Neuron (in vitro differentiated cells): ENCODE data around the gene HNRNPA1.
"Not testable (repeated sequence)": the region's sequence is repeated elsewhere in the genome, so short reads cannot be mapped to it uniquely, and the experiment has no call there.

ENCODE experiments used
- H2AFZ ChIP-seq: one replicate; pipeline ENCODE4 v1.6.1; 2013; ENCODE audit warnings: low read depth, mild to moderate bottlenecking, inconsistent platforms, low read length, moderate library complexity
- H3K27me3 ChIP-seq: one replicate; pipeline ENCODE4 v1.6.1; 2013; ENCODE audit warnings: low read length; ENCODE audit not compliant: insufficient read depth
- H3K36me3 ChIP-seq: one replicate; pipeline ENCODE4 v1.6.1; 2013; ENCODE audit warnings: low read length; ENCODE audit not compliant: insufficient read depth
- H3K4me1 ChIP-seq: one replicate; pipeline ENCODE4 v1.6.1; 2013; ENCODE audit warnings: low read length; ENCODE audit not compliant: insufficient read depth
- H3K4me3 ChIP-seq: 2 replicates; pipeline ENCODE4 v1.5.1; 2013; ENCODE audit warnings: mild to moderate bottlenecking, low read length, moderate library complexity
- H3K9me3 ChIP-seq: one replicate; pipeline ENCODE4 v1.6.1; 2013; ENCODE audit warnings: low read length

The HNRNPA1 gene

GRCh38 chr12:54281261-54281638 lies 724 bp downstream of the HNRNPA1 start:
- Histone ChIP-seq H3K4me1 (peaks cover 34% of the 10 kb centered on the region), H3K4me3 (peak overlapping the region; percentile 67), H3K36me3 (peaks cover 51% of the 10 kb centered on the region)
- H3K27me3 ChIP-seq, H2AFZ ChIP-seq, H3K9me3 ChIP-seq: not testable (repeated sequence)

- H3K27me3 ChIP-seq, H3K9me3 ChIP-seq, H2AFZ ChIP-seq: not testable (repeated sequence)
- Histone ChIP-seq H3K4me3 (peak overlapping the region; percentile 67), H3K36me3 (peaks cover 56% of the 10 kb centered on the region), H3K4me1 (peaks cover 34% of the 10 kb centered on the region)
These were observed 1.2 kb downstream of the HNRNPA1 start for GRCh38 chr12:54281694-54282093.

- peaks cover 63% of the 10 kb centered on the region for H3K36me3 ChIP-seq
These were observed 2.5 kb downstream of the HNRNPA1 start for GRCh38 chr12:54282949-54283593.

GRCh38 chr12:54284070-54284780 lies 3.7 kb downstream of the HNRNPA1 start:
- H2AFZ ChIP-seq, H3K27me3 ChIP-seq, H3K9me3 ChIP-seq: not testable (repeated sequence)
- H3K36me3 ChIP-seq, result peaks cover 60% of the 10 kb centered on the region
- H3K4me3 ChIP-seq, result peak overlapping the region; percentile 67
- peaks cover 28% of the 10 kb centered on the region for H3K4me1 ChIP-seq

More at GRCh38 chr12:54282949-54283593, 2.5 kb downstream of the HNRNPA1 start:
- H3K4me1 ChIP-seq, result peaks cover 30% of the 10 kb centered on the region
- H2AFZ ChIP-seq, result no peak overlapping the region
- H3K4me3 ChIP-seq, result peak overlapping the region; percentile 67
- H3K27me3 ChIP-seq, result no peaks in the 10 kb centered on the region
- no peaks in the 10 kb centered on the region for H3K9me3 ChIP-seq

- H3K9me3 ChIP-seq, result no peaks in the 10 kb centered on the region
- peaks cover 28% of the 10 kb centered on the region for H3K4me1 ChIP-seq
- no peaks in the 10 kb centered on the region for H3K27me3 ChIP-seq
- H3K36me3 ChIP-seq, result peaks cover 60% of the 10 kb centered on the region
- H3K4me3 ChIP-seq, result no peak overlapping the region
- no peak overlapping the region for H2AFZ ChIP-seq
These were observed 4.9 kb downstream of the HNRNPA1 start for GRCh38 chr12:54285150-54286041.

GRCh38 chr12:54286042-54287030 lies 5.8 kb downstream of the HNRNPA1 start:
- H3K27me3 ChIP-seq, result no peaks in the 10 kb centered on the region
- H3K4me1 ChIP-seq, result peaks cover 28% of the 10 kb centered on the region
- H3K9me3 ChIP-seq, result no peaks in the 10 kb centered on the region
- H3K36me3 ChIP-seq, result peaks cover 60% of the 10 kb centered on the region
- H2AFZ ChIP-seq, result no peak overlapping the region
- H3K4me3 ChIP-seq, result no peak overlapping the region

GRCh38 chr12:54287261-54288157 lies 7.0 kb downstream of the HNRNPA1 start:
- peaks cover 23% of the 10 kb centered on the region for H3K4me1 ChIP-seq
- peaks cover 50% of the 10 kb centered on the region for H3K36me3 ChIP-seq
- H3K4me3 ChIP-seq, result no peak overlapping the region
- H2AFZ ChIP-seq, result no peak overlapping the region
- H3K9me3 ChIP-seq, result peaks cover 2% of the 10 kb centered on the region
- no peaks in the 10 kb centered on the region for H3K27me3 ChIP-seq

- H3K4me3 ChIP-seq, result no peak overlapping the region
- no peak overlapping the region for H2AFZ ChIP-seq
- H3K9me3 ChIP-seq, result peaks cover 2% of the 10 kb centered on the region
- H3K4me1 ChIP-seq, result no peaks in the 10 kb centered on the region
- peaks cover 5% of the 10 kb centered on the region for H3K36me3 ChIP-seq
- H3K27me3 ChIP-seq, result no peaks in the 10 kb centered on the region
These were observed 11.8 kb downstream of the HNRNPA1 start for GRCh38 chr12:54292083-54292930.

GRCh38 chr12:54292931-54293241 lies 12.4 kb downstream of the HNRNPA1 start:
- no peaks in the 10 kb centered on the region for H3K4me1 ChIP-seq
- peaks cover 2% of the 10 kb centered on the region for H3K9me3 ChIP-seq
- H2AFZ ChIP-seq, result no peak overlapping the region
- H3K36me3 ChIP-seq, result no peaks in the 10 kb centered on the region
- no peak overlapping the region for H3K4me3 ChIP-seq
- H3K27me3 ChIP-seq, result no peaks in the 10 kb centered on the region

GRCh38 chr12:54294152-54294952 lies 13.8 kb downstream of the HNRNPA1 start:
- Histone ChIP-seq H3K4me1 (no peaks in the 10 kb centered on the region), H3K27me3 (peaks cover 3% of the 10 kb centered on the region), H3K36me3 (no peaks in the 10 kb centered on the region), H3K4me3 (no peak overlapping the region), H2AFZ (no peak overlapping the region), H3K9me3 (peaks cover 2% of the 10 kb centered on the region)
